ENCODE data around the gene ELF3. TPM values are rescaled to one million over a fixed set of nuclear protein-coding genes. Genes with fewer than 3 reads are reported as not detected.

Gene ELF3
- total RNA-seq, 4 donors from 2014 or later: 0.17 to 0.44 (median 0.38) TPM; not detected in 1

DNA sequence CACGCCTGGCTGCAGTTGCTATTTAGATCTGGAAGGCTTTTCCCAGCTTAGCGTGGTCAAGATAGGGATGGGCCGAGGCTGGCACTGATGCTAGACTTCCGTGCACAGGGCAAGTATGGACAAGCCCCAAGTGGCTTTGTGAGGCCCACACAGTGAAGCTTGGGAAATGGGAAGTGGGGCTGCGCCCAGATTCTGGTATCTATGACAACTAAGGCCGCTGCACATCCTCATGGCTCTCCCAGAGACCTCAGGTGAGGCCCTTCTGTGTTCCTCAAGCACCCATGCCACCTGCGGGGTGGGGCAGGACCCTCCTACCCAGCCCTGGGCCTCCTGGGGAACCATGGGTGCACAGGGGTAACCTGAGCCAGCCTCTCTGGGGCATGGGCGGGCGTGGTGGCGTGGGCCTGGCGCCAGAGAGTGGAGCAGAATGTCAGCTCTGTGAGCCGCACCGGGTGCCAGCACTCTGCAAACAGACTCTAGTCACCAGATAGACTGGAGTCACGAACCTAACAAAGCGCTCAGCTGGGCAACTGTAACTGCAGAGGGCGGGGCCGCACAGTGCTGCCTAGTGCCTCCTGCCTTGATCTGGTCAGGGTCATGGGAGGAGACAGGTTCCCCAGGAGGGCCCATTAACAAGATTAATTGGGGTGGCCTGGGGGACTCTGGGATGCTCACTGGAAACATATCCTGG lies 46.4 kb downstream of the ELF3 start:
- TF ChIP-seq, protein P1, sequence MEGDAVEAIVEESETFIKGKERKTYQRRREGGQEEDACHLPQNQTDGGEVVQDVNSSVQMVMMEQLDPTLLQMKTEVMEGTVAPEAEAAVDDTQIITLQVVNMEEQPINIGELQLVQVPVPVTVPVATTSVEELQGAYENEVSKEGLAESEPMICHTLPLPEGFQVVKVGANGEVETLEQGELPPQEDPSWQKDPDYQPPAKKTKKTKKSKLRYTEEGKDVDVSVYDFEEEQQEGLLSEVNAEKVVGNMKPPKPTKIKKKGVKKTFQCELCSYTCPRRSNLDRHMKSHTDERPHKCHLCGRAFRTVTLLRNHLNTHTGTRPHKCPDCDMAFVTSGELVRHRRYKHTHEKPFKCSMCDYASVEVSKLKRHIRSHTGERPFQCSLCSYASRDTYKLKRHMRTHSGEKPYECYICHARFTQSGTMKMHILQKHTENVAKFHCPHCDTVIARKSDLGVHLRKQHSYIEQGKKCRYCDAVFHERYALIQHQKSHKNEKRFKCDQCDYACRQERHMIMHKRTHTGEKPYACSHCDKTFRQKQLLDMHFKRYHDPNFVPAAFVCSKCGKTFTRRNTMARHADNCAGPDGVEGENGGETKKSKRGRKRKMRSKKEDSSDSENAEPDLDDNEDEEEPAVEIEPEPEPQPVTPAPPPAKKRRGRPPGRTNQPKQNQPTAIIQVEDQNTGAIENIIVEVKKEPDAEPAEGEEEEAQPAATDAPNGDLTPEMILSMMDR (IDR thresholded peaks at IDR 0.05; ENCODE audit: low read depth): no peak

DNA sequence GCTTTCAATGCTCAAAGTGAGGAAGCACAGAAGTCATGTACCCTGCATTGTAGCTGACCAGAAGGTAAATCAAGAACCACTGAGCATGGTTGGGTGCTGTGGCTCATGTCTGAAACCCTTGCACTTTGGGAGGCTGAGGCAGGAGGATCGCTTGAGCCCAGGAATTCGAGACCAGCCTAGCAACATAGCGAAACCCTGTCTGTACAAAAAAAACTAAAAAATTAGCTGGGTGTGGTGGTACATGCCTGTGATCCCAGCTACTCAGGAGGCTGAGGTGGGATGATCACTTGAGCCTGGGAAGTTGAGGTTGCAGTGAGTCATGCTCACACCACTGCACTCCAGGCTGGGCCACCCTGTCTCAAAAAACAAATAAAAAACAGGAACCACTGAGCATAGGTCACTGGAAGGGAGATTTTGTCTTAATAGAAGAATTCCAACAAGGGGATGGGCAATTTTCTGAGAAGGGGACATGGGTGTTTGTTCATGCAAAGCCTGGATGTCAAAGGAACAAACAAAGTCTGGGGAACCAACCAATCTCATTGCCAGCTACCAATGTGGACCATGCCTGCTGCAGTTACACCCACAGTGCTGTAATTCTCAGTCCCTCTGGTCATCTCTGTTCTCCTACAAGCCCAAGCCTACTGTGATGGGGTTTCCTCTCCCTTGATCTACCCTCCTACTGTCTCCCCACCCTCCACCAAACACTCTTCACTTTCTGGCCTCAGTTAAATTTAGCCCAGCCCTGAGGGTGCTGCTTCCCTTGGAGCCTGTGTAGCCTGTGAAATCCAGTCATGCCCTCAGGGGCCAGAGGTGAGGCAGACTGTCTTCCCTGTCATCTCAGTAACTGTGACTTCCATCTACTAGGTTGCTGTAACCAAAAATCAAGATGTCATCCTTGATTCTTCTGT lies 47.9 kb downstream of the ELF3 start:
- TF ChIP-seq, protein P1 (IDR thresholded peaks at IDR 0.05; ENCODE audit: low read depth): no peak

DNA sequence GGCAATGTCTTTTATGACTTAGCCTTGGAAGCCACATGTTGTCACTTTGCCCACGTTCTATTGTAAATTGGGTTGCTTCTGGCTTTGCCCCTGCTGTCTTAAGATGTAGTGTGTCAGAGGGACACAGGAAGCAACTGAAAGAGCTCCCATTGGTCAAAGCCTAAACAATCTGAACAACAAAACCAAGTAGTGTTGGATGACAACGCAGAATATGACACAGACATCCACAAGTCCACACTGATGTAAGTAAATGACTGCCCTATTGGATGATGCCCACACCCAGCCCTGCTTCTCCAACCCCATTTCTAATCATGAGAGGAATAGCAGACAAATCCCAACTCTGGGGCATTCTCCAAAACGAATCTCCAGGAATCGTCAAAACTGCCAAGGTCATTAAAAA lies 50.7 kb downstream of the ELF3 start:
- TF ChIP-seq, protein P1 (IDR thresholded peaks at IDR 0.05; ENCODE audit: low read depth): no peak

DNA sequence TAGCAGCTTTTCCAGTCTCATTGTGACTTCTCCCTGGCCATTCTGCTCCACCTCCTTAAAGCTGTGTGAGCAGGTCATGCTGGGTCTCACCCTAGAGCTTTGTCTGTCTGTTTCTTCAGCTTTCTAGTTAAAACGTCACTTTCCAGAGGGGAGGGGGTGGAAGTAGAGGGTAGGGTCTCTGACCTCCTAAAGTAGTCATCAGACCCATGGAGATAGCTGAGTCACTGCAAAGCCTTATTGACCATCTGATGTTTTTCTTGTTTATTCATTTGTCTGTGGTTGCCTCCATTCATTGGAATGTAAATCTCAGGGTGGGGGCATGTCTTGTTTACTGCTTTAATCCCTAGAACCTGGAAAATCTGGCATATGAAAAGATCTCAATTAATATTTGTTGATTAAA lies 52.7 kb downstream of the ELF3 start:
- TF ChIP-seq, protein P1 (IDR thresholded peaks at IDR 0.05; ENCODE audit: low read depth): no peak

Small RNA genes lying within 50 kb of the gene (small RNA-seq; reads per million reads assigned to genes)
- gene AL691482.1 (not detected), gene AL691482.2 (not detected), gene MIR6740 (not detected), gene RF00156 (not detected)

Other genes starting within 250 kb of the ELF3 start
- gene IPO9, start 181.4 kb upstream of the ELF3 start, total RNA-seq: 10 to 100 TPM; 14.6 to 24.1 (median 19.8) TPM
- gene SHISA4, start 121.7 kb upstream of the ELF3 start, total RNA-seq: 10 to 100 TPM; 13.9 to 29.7 (median 15.9) TPM
- gene LMOD1, start 64.0 kb upstream of the ELF3 start, total RNA-seq: 100 to 1,000 TPM in 2 of 4 donors, 10 to 100 TPM in 2; 38.8 to 168 (median 74.3) TPM
- gene TIMM17A, start 55.1 kb upstream of the ELF3 start, total RNA-seq: 10 to 100 TPM; 24.6 to 67.5 (median 26.2) TPM
- gene RNPEP, start 27.9 kb upstream of the ELF3 start, total RNA-seq: 10 to 100 TPM; 38.5 to 68.8 (median 47.7) TPM
- under 1 TPM in 1 of 4 donors, not detected in 3; 0.16 TPM for gene GPR37L1, start 112.3 kb downstream of the ELF3 start, total RNA-seq
- gene ARL8A, start 134.2 kb downstream of the ELF3 start, total RNA-seq: 10 to 100 TPM; 28.5 to 52.0 (median 38.4) TPM
- 10 to 100 TPM in 1 of 4 donors, 1 to 10 TPM in 2, not detected in 1; 1.8 to 21.8 (median 2.6) TPM for gene PTPN7, start 150.0 kb downstream of the ELF3 start, total RNA-seq
- gene LGR6, start 183.2 kb downstream of the ELF3 start, total RNA-seq: not detected

Measured in subcutaneous adipose tissue (tissue), 4 donors.